Vagina (tissue), 2 donors: ENCODE results near the gene PKIG.

Experiments
- CTCF ChIP-seq, 3 experiments: fragments of 450-650 bp in 2 of 3; fragments of 200-600 bp in 1 of 3; sonication (generic) in 1 of 3; IDR thresholded peaks; one replicate each; pipeline ENCODE4 v1.5.1; 2017 to 2019; ENCODE audit warnings: antibody characterized with exemption in 3 of 3, mild to moderate bottlenecking in 2 of 3, moderate library complexity in 2 of 3
- POLR2A ChIP-seq, 2 donors: fragments of 450-650 bp; IDR thresholded peaks; one replicate each; pipeline ENCODE4 v1.6.1; 2017; ENCODE audit warnings: antibody characterized with exemption in 2 of 2, mild to moderate bottlenecking in 2 of 2, moderate library complexity in 2 of 2

- TF ChIP-seq POLR2A (IDR thresholded peaks at IDR 0.05): no peak
- no peak for TF ChIP-seq CTCF (IDR thresholded peaks at IDR 0.05)
Observed at GRCh38 chr20:44580581-44581268, 1.7 kb upstream of the PKIG start.
